Fibroblast of pulmonary artery (primary cell): ENCODE data around the gene VDR.

Source experiments
- DNase-seq: peaks from one replicate; pipeline ENCODE4 v3.0.0-alpha.2; 2010; ENCODE audit warnings: low read depth
- H3K4me3 ChIP-seq: replicated peaks from 2 replicates; pipeline ENCODE4 v1.5.1; 2011; ENCODE audit warnings: low read depth, mild to moderate bottlenecking, control low read depth, low read length, moderate library complexity
- TF ChIP-seq, protein P1 (sequence below): IDR thresholded peaks from 2 replicates; pipeline ENCODE4 v1.5.1; 2011; ENCODE audit warnings: mild to moderate bottlenecking, control low read depth, low read length, inconsistent platforms; ENCODE audit errors: missing control alignments

The VDR gene

GRCh38 chr12:47946413-47947323 lies 41.9 kb upstream of the VDR start:
- no peak overlapping the region for H3K4me3 ChIP-seq
- TF ChIP-seq, protein P1, sequence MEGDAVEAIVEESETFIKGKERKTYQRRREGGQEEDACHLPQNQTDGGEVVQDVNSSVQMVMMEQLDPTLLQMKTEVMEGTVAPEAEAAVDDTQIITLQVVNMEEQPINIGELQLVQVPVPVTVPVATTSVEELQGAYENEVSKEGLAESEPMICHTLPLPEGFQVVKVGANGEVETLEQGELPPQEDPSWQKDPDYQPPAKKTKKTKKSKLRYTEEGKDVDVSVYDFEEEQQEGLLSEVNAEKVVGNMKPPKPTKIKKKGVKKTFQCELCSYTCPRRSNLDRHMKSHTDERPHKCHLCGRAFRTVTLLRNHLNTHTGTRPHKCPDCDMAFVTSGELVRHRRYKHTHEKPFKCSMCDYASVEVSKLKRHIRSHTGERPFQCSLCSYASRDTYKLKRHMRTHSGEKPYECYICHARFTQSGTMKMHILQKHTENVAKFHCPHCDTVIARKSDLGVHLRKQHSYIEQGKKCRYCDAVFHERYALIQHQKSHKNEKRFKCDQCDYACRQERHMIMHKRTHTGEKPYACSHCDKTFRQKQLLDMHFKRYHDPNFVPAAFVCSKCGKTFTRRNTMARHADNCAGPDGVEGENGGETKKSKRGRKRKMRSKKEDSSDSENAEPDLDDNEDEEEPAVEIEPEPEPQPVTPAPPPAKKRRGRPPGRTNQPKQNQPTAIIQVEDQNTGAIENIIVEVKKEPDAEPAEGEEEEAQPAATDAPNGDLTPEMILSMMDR = no peak
- DNase-seq = peak; percentile 14

- TF ChIP-seq, protein P1 = no peak
- DNase-seq = no peak
- H3K4me3 ChIP-seq = no peak overlapping the region
Measured at GRCh38 chr12:47945341-47945728, 40.5 kb upstream of the VDR start.

DNA sequence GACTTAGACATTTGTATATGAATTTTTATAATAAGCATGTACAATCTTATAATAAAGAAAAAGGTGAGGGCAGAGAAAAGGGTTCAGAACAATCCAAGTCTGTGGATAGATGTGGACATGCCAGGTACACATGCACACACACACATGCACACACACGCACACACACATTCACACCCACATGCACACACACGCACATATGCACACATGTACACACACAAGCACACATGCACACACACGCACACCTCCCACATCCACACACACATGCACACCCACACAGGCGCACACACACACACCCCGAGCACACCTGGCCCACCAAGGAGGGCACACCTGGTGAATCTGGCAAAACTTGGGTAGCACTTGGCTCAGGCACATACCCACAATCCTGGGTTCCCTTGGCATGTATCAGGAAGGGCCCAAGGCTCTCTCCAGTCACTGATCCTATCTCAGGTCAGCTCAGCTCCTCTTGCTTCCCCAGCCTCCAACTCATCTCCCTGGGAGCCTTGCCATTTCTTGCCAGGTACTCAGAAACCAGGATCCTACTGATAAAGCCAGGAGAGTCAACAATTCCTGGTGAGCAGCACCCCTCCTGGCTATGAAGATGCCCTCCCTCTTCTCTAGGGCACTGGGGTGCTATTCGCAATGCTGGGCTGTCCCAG lies 40.0 kb upstream of the VDR start:
- DNase-seq = no peak
- H3K4me3 ChIP-seq = no peak overlapping the region
- TF ChIP-seq, protein P1 = no peak

GRCh38 chr12:47943623-47944340 lies 39.0 kb upstream of the VDR start:
- TF ChIP-seq, protein P1 = no peak
- DNase-seq = no peak
- H3K4me3 ChIP-seq = no peak overlapping the region

GRCh38 chr12:47942614-47943225 lies 37.9 kb upstream of the VDR start:
- DNase-seq = no peak
- TF ChIP-seq, protein P1 = no peak
- H3K4me3 ChIP-seq = no peak overlapping the region

- TF ChIP-seq, protein P1 = peak; percentile 19
- no peak for DNase-seq
- no peak overlapping the region for H3K4me3 ChIP-seq
Measured at GRCh38 chr12:47941871-47942613, 37.2 kb upstream of the VDR start.
